Colon (tissue), 2 donors: ENCODE data around the gene DENND2A.
"Not testable (repeated sequence)": the region's sequence is repeated elsewhere in the genome, so short reads cannot be mapped to it uniquely, and the experiment has no call there.

ENCODE experiments used
- FAIRE-seq: peaks from 2 replicates; lab custom pipeline; 2012; peaks lifted over from hg19 to GRCh38; lab: Jason Lieb, UNC
- donor health status: control.
- donor health status: control.

DENND2A gene

DNA sequence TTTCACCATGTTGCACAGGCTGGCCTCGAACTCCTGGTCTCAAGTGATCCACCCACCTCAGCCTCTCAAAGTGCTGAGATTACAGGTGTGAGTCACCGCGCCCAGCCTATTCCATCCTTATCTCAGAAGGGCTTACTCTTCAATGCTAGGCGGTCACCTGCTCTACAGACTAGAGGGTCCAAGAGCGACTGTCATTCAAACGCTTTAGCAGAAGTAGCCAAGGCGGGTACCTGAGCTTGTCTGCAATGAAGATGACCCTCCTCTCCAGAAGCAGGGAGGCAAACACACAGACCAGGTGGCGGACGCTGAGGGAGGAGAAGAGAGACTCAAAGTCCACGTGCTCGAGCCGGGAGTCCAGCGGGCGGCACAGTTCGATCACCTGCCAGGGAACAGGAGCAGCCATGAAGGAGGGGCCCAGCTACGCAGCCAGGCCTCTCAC is 96.2 kb downstream of the DENND2A start:
- no peak for FAIRE-seq

DNA sequence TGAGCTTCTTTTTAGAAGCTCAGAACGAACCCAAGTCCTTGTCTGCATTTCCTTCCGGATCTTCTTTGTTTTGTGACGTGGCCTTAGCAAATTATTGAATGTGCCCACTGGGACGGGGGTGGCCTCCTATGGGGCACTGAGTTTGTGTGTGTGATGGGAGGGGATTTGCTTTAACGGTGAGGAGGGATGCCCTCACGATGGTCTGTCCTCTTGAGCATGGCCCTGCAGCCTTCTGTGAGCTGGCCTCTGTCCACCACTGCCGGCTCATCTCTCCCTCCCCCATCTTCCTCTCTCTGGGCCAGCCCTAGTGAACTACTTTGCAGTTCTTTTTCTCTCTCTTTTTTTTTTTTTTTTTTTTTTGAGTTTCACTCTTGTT is 98.4 kb downstream of the DENND2A start:
- FAIRE-seq = no peak

DNA sequence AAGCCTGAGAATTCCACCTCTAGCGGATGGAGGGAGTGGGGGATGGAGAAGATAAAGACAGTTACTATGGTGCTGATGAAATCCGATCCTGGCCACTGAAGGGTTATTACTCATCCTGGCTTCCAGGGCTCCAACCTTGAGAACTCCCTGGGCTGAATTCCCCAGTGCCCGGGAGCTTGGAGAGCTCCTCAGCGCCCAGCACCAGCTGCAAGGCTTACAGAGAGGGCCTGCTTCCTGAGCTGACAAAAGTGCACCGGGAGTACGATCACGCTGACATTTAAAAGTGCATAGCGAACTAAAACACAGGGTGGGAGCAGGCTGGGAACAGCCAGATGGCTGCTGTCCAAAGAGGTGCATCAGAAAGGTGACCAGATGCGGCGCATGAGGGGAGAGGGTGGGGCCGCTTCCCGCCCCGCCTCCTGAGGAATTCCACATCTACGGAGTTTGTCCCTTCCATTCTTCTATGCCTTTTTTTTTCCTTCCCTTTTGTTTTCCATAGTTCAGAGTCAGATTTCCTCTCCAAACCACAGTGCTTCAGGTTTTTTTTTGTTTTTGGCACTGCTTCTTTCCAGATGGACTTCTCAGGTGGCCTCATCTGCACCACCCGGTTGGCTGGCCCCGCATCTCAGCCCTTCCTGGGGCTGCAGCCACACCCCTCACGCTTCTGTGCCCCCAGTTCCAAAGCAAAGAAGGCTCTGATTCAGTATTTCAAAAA is 98.9 kb downstream of the DENND2A start:
- FAIRE-seq = no peak

DNA sequence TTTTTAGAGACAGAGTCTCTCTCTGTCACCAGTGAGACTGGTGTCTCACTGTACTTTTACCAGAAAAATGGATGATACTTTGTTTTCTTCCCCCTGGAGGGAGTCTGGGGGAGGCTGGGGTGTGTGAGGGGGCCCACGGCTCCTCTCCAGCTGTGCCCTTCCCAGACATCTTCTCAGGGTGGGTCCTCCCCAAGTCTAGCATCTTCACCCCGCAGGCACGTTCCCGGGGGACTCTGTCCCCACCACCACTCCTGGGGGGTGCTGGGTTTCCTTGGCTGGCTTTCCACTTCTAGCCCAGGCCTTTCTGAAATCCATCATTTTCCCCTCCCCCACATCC is 99.5 kb downstream of the DENND2A start:
- no peak for FAIRE-seq

DNA sequence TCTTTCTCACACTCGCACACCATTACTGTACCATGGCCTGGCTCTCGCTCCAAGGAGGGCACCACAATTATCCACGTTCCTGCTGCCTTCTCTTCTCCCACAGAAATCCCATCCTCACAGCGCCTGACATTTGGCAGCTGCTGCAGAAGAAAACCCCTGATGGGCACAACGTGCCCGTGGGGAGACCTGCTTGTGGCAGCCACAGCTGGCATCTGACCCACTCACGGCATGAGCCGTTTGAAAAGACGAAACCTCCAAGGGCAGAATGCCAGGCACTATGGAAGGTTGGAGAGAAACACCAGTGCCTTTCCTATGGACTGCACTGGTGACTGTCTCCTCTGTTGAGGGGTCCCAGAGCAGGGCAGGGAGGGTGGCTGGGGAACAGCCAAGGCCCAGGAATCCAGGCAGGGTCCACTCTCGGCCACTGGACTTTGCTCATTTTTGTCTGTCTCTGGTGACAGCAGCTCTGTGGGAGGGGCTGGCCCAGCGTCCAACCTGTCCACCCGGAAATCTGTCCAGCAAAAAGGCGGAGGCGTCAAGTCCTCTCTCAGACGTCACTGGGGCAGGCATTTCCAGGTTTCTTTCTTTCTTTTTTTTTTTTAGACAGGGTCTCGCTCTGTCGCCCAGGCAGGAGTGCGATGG is 100.4 kb downstream of the DENND2A start:
- no peak for FAIRE-seq

DNA sequence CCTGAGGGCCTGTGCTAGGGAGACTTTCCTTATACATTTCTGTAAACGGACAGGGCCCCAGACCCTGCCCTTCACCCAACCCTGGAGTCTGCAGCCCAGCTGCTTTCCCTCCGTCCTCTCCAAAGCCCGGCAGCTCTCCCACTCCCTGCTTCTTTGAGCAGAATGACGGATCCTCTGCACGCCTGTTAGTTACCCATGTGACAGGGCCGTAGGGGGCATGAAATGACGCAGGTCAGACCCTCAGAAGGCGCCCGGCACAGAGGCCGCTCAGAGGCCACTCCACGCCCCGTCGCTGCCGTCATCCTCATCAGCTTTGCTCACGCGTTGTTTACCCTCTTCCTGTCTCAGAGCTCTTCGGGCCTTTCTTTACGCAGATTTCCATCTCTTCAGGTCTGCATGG is 101.2 kb downstream of the DENND2A start:
- FAIRE-seq = no peak

DNA sequence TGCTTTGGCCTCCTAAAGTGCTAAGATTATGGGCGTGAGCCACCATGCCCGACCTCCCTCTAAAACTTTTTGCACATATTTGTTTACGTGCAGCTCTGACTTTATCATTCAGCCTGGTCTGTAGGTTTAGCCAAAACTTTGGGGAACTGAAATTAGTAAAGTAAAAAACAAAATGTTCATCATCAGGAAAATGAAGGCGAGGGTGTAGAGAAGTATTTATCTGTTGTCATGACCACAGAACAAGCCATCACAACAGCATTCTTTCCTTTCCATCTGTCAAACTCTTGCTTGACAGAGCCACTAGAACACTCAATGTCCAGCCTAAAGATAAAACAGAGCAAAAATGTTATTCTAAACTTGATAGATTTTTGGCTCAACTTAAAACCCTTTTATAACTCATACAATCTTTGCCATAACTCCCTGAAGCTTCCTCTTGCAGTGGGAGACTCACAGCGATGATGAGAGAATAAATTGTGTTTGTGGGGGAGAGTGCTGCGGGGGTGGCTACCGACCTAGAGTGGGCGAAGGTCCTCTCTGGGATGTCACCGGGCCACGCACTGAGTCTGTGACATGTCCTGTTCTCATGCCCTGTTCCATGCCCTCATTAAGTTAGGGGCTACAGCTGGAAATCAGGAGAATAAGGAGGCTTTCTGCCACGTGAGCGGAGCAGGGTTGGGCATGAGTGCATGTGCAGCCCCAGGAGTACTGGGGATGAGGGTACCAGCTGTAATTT is 102.7 kb downstream of the DENND2A start:
- FAIRE-seq = no peak

DNA sequence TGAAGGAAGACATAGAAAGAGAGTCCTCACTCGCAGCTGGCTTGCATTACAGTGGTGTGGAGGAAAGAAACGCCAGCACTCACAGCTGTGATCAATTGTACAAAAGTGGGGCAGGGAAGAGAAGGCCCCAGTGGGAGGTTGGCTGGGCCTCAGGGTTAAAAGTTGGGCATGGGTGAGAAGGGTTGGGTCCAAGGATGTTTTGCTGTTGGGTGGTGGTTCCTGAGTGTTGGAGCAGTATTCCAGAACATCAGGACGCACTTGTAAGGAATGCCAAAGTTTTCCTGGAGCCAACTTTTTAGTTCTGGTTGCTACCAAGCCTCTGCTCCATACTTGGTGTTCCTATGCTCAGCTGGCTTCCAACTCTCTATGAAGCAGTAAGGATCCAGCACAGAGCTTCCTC is 105.9 kb downstream of the DENND2A start:
- no peak for FAIRE-seq

DNA sequence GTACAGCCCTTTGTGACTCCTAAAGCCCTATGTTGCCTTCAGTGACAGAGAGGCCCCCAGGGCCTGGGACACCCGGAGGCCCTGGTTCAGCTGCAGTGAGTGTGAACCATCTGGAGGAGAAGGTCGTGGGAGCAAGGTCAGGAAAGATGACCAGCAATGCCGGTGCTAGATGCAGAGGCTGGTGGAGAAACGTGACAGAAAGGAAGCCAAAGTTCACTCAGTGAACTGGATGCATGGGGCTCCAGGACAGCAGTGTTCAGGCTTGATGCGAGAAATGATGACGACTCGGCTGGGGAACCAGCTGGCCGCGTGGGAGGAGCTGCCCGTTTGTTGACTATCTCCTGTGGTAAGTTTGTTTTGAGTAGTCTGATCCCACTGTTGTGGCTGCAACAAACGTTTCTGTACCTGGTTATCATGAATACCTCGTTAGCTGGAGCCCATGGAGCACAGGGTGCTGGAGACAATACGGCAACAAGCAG is 107.2 kb downstream of the DENND2A start:
- FAIRE-seq = no peak

DNA sequence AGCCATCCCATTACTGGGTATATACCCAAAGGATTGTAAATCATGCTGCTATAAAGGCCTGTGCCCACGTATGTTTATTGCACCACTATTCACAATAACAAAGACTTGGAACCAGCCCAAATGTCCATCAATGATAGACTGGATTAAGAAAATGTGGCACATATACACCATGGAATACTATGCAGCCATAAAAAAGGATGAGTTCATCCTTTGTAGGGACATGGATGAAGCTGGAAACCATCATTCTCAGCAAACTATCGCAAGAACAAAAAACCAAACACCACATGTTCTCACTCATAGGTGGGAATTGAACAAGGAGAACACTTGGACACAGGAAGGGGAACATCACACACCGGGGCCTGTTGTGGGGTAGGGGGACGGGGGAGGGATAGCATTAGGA is 111.2 kb downstream of the DENND2A start:
- FAIRE-seq = not testable (repeated sequence)

DNA sequence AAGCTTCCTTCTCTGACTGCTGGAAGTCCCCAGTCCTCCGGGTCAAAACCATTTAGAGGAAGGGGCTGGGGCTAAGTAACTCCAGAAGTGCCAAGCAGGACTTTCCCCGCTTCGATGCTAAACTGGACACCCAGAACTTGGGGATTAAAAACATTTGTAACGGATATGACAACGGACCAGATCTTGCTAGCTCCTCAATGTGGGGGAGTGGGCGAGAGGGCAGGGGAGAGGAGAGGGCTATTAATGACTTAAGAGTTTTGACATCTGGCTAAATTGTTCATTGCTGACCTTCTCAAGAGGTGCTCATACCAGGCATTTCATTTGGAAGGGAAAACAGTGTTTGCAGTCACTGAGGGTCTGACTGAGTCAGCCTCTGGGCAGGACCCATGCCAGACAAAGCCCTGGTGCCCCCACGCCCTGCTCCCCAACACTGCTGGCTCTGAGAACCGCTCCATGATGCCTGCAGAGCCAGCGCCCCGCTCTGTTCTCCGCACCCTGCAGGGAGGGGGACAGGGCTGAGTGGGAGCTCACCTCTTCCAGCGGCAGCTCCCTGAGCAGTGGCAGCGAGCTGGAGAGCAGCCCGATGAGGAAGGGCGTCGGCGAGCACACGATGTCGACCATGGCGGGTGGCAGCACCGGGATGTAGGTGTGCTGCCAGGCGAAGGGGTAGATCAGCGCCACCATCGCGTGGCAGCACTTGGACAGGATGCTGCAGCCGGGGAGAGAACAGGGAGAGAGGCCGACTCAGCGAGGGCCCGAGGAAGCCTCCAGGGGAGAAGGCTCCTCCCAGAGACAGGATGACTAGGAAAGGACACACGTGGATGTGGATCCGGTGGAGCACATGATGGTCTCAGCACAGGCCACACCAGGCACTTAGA is 113.6 kb downstream of the DENND2A start:
- no peak for FAIRE-seq

DNA sequence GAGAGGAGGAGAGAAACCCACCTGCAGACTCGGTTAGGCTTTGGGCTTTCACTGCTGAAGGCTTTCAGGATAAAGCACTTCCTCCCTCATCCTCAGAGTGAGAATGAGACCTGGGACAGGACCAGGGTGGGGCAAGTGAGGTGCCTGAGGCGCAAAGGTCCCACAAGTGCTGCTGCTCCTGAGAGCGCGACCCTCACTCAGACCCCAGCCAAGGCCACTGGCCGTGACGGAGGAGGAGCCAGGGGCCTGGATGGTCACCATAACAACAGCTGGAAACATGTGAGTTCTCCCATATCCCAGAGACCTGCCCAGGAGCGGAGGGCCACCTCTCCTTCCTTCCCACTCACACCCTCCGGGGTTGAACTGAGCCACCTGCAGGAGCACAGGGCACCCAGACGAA is 114.4 kb downstream of the DENND2A start:
- no peak for FAIRE-seq

DNA sequence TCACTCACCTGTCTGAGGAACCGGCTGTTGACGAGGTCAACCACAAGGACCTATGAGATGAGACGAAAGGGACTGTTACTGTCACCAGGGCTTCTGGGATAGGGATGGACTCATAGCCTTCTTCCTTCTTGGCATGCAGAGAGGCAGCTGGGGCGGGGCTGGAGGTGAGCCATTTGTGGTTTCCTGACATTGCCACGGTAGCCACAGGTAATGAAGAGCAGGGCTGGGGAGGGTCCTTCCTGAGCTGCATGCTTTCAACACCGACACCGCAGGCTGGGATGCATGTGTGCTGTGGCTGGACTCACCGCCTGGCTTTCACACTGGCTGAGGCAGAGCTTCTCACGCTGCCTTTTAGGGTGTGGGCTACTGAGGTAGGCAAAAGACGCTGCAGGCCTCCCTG is 114.9 kb downstream of the DENND2A start:
- no peak for FAIRE-seq

DNA sequence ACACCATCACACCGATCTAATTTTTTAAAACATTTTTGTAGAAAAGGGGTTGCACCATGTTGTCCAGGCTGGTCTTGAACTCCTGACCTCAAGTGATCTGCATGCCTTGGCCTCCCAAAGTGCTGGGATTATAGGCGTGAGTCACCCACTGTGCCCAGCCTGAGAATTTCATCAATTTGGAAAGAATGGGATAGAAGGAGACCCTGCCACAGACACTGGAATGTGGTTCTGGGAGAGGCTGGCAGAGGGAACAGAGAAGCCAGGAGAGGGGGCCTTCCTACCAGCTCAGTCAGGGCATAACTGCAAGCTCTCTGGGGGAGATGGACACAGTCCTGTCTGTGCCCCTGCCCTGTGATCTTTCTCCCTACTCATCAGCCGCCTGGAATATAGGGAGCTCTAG is 119.2 kb downstream of the DENND2A start:
- FAIRE-seq = no peak

DNA sequence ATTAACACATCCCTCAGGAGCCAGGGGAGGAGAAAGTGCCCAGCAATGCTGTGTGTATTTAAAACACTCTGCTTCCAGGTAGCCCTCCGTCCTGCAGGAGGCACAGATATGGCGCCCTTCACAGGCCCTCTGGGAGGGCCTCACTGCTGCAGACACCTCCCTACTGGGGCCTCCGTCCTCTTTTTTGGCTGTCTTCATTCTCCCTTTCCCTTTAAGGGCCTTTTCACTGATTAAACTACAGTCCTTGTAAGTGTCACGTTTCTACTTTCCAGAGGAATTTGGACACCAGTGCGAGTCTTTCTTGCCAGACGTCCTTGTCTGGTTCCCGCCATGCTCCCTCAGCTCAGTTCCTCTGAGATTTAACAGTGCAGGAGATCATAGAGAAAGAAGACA is 121.6 kb downstream of the DENND2A start:
- FAIRE-seq = no peak

DNA sequence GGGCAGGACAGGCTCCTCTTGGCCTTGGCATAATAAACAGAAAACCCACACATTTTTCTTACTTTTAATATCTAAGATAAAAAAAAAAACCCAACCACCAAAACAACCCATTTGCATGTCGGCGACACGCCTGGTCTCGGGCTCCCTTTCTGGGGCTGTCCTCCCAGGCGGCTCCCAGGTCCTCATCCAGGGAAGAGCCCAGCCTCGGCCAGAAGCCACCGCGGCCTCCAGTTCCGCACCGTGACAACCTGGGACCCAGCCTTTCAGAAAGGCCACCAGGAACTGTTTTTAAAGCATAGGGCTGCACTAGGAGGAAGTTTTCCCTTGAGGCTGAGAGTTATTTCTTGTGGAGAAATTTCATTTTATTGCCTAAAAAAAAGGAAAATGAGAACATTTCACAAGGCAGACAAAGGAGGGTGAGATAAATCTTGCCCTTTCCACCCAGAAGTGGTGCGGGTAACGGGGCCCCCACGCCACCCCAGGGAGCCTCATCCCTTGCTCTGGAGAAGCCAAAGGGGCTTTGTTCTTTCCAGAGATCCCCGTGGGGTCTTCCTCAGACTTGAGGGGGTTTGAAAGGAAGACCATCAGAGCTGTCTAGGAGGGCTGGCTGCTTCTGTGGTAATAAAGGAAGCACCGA is 122.1 kb downstream of the DENND2A start:
- no peak for FAIRE-seq

DNA sequence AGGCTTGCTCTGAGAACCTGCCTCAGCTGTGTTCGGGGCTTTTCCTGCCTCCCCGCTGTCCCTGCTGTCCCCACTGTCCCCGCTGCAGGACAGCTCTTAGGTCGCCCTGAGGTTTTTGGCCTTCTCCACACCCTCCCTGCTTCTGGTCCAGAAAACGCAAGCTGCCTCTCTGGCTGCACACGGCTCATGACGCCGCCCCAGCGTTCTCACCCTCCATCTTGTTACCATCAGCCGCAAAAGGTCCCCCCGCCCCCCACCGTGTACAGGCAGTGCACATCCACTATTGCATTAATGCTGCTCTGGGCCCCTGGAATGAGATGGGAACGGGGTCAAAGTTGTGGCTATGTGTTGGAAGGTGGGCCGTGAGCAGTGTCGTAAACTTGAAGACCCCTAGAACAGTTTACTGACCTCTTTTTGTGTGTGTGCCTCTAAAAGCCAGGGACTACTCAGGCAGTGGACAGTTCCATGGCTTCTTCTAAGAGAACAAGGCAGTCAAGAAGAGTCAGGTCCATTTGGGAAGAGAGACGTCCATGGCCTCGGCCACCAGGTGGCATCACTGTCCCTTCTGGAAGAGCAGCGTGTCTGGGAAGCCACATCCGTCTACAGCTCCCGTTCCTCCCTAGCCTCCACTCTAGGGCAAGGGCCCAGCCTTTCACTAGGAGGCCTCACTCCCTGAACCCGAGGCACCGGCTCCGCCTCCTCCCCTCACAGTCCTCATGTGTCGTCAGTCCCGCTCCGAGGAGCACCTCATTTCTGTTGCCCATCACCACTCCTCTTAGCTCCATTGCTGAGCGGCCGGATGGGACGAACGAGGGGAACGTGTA is 122.9 kb downstream of the DENND2A start:
- FAIRE-seq = no peak

DNA sequence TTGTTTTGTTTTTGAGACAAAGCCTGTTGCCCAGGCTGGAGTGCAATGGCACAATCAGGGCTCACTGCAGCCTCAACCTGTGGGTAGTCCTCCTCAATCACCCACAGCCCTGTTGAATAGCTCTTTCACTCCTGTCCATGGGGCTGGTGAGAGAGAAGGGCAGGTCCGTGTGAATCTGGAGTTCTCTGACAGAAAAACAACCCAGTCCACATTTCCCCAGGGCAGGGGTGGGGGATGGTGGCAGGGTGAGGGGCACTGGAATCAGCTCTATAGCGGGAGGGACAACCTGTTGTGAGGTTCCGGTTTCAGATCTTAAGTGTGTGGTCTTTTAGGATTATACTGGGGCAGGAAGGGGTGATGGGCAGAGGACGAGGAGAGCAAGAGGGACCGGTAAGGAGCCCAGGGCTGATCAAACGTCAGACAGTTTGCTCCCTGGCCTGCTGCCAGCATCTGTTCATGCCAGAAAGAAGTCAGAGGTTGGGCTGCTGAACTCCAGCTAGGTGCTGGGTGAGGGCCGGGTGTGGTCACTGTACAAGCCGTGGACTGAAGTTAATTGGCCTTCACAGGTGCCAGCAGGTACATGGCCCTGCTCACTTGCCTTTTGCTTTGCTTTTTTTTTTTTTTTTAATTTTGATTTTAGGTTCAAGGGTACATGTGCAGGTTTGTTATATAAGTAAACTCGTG is 128.2 kb downstream of the DENND2A start:
- no peak for FAIRE-seq

DNA sequence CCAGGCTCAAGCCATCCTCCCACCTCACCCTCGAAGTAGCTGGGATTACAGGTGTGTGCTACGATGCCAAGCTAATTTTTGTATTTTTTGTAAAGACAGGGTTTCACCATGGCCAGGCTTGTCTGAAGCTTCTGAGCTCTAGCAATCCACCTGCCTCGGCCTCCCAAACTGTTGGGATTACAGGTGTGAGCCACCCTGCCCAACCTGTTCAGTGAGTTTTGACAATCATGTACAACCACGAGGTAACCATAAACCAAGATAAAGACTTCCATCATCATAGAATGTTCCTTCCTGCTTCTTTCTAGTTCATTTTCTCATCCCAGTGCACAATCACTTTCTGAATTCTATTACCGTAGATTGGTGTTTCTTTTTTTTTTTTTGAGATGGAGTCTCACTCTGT is 130.8 kb downstream of the DENND2A start:
- FAIRE-seq = no peak

DNA sequence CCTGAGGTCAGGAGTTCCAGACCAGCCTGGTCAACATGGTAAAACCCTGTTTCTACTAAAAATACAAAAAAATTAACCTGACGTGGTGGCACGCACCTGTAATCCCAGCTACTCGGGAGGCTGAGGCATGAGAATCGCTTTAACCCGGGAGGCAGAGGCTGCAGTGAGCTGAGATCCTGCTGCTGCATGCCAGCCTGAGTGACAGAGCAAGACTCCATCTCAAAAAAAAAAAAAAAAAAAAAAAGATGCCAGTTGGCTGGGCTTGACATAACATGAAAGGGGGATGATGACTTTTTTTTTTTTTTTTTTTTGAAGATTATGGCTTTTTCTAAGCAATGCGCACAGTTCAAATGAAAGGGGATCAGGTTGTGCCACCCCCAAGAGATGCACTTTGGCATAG is 133.1 kb downstream of the DENND2A start:
- FAIRE-seq = not testable (repeated sequence)
